H4 (cell line): ENCODE results near the gene PTPRU. TPM values are rescaled to one million over a fixed set of nuclear protein-coding genes. Genes with fewer than 3 reads are reported as not detected.

Experiments used
- DNase-seq: peaks from one replicate; pipeline ENCODE4 v3.0.0-alpha.2; 2015; ENCODE audit warnings: low spot score
- total RNA-seq: library from RNA; depleted of rRNA; stranded (reverse); fragments of >200 nt; shearing (Covaris generic); gene quantifications from 2 replicates; pipeline ENCODE4 v1.2.3, GENCODE V29; 2014

PTPRU gene
- total RNA-seq, 1 experiment from 2014 or later = 16.2 TPM

DNA sequence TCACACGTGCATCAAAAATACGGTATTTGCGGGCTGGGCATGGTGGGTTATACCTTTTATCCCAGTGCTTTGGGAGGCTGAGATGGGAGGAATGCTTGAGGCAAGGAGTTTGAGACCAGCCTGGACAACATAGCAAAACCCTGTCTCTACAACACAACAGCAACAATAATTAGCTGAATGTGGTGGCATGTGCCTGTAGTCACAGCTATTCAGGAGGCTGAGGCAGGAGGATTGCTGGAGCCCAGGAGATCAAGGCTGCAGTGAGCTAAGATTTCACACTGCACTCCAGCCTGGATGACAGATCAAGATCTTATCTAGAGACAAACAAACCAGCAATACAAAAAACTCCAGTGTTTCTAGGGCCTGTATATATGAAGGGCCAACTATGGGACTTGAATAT lies 30.6 kb downstream of the PTPRU start:
- DNase-seq = no peak

DNA sequence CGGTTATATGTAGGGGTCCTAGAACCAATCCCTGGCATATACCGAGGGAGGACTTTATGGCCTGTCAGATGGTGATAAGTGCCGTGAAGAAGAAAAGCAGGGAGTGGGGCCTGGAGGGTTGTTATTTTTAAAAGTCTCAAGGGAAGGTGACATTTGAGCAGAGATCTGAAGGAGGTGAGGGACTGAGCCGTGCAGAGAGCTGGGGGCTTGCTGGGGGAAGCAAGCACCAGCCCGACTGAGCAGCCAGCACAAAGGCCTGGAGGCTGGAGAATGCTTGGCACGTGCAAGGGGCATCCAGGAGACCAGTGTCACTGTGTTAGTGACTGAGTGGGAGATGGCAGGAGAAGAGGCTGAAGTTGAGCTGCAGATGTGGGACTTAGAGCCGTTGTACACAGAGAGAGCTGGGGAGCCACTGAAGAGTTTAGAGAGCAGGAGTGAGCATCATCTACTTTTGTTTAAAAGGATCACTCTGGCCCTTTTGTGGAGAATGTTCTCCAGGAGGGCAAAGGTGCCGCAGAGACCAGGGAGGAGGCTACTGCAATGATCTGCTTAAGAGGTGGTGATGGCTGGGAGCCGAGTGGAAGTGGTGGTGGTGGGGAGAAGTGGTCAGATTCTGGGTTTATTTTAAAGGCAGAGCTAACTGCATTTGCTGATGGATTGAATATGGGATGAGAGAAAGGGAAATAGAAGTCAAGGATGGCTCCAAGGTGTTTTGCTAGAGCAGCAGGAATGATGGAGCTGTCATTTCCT lies 31.2 kb downstream of the PTPRU start:
- no peak for DNase-seq

DNA sequence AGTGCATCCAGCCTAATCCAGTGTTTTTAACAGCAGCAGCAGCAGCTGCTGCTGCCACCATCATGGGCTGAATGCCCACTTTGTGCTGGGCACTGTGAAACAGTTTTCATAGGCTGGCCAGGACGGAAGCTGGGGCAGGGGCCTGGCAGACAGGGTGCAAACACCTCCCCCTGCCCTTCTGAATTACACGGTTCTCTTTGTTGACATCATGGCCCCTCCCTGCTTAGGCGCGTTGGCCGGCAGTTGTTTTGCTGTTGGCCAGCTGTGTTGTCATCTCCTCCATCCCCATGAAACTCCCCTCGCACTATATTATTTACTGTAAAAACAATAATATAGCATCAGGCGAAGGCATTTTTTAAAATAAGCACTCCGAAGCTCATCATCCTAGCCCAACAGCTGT lies 33.1 kb downstream of the PTPRU start:
- no peak for DNase-seq

DNA sequence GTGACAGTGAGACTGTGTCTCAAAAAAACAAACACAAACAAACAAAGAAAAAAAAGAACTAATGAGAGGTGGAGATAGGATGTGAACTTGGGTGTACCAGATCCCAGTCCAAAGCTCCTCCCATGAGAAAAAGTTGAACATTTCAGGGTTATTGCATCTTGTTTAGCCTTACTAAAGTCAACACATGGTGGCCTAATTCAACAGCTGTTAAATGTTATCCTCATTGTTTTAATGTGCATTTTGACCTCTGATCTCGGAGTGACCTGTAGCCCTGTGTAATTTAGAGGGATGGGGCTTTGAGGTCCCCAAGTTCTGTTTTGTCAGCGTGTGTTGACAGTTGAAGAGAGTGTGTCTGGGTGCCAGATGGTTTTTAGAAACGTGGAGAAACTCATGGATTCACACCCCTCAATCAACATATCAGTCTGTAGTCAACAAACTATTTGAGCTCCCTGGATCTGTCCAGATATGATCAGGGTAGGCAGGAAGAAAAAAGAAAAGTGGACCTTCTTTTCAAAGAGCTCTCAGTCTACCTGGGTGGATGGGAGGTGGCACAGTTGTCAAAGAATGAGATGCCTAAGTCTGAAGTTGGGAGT lies 34.7 kb downstream of the PTPRU start:
- DNase-seq = no peak

DNA sequence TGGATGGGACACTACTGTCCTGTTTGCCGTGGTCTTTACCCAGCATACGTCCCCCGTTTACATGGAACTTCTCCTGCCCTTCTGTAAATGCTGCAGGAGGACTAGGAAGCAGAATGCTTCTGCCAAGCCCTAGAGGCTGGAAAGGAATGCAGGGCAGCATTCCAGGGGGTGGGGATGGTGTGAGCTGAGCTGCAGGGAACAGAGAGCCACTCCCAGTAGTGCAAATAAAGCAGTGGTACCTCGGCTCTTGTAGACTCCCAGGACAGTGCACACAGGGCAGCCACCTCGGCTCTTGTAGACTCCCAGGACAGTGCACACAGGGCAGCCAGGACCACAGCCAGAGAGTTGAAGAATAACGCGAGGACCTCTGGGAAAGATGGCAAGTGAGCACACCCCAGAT lies 35.4 kb downstream of the PTPRU start:
- DNase-seq = peak; percentile 63

DNA sequence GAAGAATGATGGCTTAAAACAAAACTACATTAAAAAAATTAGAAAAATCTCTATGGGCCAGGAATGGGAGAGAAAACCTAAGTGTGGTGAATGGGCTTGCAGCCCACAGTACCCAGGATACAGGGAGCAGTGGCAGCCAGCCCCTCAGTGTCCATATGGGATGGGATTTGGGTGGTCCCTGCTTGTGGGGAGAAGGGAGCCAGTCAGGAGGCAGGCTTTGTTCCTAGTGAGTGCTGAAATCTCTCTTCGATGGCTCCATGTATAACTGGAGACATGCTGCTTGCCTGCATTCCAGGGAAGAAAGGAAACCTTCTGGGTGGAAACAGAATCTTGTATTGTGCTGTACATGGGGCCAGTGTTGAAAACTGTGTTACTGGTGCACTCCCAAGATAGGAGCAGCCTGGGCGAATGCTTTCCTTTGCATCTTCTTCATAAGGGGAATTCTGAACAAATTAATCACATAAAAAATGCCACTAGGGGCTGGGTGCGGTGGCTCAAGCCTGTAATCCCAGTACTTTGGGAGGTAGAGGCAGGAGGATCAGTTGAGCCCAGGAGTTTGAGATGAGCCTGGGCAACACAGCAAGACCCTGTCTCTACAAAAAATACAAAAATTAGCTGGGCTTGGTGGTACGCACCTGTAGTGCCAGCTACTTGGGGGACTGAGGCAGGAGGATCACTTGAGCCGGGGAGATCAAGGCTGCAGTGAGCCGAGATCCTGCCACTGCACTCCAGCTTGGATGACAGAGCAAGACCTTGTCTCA lies 36.0 kb downstream of the PTPRU start:
- no peak for DNase-seq

DNA sequence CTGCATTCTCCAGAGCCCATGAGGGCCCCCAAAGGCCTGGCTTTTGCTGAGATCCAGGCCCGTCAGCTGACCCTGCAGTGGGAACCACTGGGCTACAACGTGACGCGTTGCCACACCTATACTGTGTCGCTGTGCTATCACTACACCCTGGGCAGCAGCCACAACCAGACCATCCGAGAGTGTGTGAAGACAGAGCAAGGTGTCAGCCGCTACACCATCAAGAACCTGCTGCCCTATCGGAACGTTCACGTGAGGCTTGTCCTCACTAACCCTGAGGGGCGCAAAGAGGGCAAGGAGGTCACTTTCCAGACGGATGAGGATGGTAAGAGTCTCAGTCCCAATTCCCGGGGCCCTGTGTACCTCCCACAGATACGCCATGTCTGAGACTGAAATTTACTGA lies 39.1 kb downstream of the PTPRU start:
- no peak for DNase-seq

DNA sequence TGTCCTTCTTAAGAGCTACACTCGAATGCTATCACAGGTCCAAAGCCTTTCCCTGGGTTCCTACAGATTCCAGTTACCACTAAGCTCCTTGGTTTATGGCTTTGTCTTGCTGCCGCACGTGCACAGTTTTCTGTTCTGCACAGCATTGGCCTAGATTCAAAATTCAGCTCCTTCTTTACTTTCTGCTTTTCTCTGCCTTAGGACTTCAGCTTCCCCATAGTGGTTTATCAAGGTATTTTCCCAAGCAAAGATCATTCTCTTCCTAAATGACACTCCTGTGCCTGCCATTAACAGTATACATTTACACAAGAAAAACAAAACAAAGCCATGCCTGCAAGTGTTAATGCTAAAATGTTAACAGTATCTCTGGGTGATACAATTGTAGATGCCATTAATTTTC lies 41.8 kb downstream of the PTPRU start:
- DNase-seq = no peak

DNA sequence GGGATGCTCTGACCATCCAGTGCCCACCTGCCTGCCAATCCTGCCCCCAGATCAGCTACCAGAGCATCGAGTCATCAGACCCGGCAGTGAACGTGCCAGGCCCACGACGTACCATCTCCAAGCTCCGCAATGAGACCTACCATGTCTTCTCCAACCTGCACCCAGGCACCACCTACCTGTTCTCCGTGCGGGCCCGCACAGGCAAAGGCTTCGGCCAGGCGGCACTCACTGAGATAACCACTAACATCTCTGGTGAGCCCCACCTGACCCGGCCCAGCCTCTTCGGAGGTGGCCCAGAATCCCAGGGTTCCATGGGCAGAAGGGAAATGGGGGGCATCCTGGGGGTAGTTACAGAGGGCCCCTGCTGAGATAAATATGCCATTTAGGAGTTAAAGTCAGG lies 43.1 kb downstream of the PTPRU start:
- no peak for DNase-seq

DNA sequence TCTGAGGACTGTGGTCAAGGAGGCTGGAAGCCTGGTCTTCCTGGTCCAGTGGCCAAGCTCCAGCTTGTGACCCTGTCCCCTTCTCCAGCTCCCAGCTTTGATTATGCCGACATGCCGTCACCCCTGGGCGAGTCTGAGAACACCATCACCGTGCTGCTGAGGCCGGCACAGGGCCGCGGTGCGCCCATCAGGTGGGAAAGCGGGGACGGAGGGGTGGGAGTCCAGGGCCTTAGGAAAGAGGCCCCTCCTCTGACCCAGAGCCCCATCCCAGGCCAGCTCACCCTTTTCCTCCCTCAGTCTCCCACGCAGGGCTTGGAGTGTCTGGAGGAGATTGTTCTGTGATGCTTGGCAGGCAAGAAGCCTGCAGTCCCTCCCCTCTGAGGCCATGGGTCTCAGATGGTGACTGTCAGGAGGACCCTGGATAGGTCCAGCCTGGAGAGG lies 43.6 kb downstream of the PTPRU start:
- DNase-seq = no peak

DNA sequence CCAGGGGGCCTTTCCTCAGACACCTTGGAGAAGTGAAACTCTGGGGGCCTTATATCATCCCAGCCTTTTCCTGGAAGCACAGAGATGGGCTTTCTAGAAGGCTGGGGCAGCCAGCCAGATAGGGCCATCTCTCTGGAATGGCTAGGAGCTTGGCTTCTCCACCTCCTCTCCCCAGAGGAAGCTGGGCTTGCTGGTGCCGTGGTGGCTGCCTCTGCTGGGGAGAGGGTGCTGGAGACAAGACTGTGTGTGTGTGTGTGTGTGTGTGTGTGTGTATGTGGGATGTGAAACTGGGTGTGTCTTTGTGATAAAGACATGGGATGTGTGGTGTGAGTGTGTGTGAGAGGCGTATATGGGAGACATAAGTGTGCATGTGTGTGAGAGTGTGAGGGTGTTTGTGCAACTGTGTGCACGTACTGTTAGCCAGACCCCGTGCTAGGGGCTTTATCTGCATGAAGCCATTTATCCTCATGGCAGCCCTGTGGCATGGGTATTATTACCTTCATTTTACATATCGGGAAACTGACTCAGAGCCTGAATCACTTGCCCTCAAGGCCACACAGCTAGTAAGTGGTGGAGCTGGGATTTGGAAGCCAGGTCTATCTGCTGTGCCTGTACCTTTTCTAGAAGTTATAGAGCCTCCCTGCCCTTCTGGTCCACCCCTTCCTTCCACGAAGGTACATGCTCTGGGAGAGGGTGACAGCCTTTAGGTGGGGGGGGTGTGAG lies 44.2 kb downstream of the PTPRU start:
- no peak for DNase-seq

DNA sequence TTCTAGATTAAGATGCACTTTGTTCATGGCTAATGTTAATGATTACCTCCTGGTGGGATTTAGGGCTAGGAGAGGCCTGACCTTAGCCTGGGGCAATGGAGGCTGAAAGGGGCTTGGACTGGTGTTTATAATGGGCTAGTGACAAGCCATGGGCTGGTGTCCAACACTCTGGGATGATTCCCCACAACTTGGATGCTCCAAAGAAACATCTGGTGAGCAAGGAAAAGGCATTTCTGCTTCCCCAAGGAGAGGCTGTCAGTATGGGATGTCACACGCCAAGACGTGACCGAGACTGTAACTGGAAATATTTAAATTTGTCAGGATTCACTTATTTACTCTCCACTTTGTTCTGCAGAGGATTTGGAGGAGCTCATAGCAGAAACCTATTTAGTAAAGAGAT lies 45.2 kb downstream of the PTPRU start:
- DNase-seq = no peak

DNA sequence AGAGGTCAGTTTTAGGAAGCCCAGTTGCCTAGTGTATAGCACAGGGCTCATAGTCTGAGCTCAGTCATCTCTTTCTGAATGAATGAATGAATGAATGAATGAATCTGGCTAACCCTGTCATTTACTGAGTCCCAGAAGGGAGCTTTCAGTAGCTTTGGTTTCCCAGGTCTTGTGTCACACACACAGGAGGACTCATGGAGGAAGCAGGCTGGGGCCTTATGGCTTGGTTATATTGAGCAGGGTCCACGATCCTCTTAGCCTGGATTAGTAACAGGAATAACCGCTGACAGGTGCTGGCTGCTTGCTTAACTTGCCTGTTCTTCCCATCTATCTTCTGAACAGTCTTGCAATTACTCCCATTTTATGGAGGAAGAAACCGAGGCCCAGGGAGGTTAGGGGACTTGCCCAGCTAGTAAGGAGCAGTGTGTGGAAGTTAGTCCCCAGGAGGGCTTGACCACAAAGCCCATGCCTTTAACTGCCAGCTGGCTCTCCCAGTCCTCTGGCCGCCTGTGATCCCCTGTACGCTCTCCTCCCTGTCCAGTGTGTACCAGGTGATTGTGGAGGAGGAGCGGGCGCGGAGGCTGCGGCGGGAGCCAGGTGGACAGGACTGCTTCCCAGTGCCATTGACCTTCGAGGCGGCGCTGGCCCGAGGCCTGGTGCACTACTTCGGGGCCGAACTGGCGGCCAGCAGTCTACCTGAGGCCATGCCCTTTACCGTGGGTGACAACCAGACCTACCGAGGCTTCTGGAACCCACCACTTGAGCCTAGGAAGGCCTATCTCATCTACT lies 46.0 kb downstream of the PTPRU start:
- DNase-seq = no peak

DNA sequence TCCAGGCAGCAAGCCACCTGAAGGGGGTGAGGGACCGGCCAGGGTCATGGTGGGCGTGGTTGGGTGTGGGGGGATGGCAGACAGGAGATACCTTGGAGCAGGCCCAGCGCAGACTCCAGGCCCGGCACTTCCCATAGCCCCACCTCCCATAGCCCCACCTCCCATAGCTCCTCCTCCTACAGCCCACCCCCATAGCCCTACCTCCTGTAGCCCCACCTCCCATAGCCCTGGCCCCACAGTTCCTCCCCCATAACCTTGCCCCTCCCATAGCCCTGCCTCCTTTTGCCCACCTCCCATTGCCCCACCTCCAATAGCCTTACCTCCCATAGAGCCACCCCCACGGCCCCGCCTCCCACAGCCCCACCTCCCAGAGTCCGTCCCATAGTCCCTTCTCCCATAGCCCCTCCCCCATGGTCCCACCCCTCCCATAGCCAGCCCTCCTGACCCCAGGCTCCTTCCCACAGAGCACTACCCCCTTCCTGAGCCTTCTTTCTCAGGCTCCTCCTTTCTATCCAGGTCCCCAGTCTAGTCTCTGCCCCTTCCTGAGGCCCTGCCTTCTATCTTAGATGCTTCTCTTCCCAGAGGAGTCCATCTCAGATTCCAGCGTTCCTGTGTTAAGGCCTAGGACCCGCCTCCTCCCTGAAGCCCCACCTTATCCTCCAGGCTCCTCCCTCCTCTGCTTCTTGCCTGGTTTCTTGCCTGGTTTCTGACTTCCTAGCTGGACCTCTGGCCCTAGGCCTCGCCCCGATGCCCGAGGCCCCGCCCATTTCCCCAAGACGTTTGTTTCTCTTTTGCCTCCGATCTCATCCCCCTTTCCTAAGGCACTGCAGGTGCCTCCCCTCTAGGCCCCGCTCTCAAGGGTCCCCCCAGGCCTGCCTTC lies 46.8 kb downstream of the PTPRU start:
- DNase-seq = peak; percentile 40

DNA sequence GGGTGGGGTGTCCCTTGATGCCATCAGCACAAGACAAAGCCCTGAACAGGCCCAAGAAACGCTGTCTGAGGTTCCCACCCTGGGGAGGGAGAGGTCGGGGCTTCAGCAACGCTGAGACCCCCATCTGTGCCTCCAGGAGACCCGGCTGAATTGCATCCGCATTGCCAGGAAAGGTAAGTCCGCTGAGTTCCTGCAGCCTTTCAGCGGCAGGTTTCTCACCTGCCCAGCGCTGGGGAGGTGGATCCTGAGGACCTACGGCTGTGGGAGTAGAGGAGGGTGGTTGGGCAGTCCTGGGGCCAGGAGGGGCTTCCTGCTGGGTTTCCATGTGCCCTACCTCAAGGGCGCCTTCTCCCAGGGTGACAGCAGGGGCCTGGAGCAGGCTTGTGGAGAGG lies 47.5 kb downstream of the PTPRU start:
- DNase-seq = no peak

DNA sequence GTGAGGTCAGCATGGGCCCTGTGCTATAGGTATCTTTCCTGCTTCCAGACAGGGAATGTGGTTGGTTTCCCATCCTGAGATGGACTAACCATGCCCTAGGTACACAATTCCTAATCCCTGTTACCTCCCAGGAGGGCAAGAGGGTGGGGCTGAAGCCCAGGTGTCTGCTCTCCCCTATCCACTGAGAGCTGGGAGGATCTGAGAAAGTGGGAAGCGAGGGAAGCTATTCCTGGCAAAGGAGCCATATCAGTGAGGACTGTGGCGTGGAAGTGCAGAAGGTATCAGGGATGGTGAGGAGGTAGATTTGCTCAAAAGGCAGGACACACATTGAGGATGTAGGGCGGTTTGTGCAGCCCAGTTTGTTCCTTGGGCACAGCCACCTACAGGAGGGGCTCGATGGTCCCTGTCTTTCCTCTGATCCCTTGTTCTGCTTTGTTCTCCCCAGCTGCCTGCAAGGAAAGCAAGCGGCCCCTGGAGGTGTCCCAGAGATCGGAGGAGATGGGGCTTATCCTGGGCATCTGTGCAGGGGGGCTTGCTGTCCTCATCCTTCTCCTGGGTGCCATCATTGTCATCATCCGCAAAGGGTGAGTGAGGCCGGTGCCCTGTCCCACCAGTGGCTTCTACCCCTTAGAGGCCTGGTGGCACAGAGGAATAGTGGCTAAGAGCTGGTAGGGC lies 48.1 kb downstream of the PTPRU start:
- no peak for DNase-seq

DNA sequence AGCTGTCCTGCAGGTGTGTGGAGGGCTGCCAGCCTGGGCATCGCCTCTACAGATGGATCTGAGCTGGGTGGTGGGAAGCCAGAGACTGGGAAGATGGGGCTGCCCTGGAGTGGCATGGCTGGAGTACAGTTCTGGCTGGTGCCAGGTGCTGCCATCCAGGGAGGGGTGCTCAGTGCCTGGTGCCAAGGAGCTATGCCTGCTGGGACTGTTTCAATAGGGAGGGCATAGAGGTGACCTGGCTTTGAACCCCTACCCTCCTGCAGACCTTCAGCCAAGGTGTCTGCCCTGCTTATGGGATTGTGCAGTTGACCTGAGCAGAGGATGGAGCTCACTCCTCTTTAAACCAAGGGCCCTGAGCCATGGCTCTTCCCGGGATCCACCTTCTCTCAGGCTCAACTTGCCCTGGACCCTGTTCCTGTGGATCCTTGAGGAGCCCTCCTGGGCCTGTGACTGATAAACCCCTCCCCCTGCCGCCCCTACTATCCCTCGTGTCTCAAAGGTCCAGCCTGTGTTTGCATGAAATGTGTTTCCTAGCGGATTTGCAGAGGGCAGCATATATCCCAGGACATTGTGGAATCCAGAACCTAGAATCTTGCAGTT lies 48.7 kb downstream of the PTPRU start:
- no peak for DNase-seq

DNA sequence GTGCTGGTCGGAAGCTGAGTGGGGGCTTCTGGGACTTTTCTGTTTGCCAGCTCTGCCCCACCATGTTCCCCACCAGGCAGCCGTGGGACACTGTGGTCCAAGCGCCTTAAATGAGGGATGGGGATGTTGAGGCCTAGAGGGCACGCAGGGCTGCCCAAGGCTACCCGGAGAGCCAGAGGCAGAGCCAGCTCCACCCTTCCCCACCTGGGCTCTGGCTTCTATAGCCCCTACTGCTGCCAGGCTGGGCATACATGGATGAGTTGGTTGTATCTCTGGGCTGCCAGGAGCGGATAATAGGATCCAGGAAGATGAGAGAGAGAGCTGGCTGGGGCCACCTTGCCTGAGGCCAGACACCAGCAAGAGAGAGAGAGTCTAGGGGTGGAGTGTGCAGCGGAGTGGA lies 49.4 kb downstream of the PTPRU start:
- DNase-seq = no peak

DNA sequence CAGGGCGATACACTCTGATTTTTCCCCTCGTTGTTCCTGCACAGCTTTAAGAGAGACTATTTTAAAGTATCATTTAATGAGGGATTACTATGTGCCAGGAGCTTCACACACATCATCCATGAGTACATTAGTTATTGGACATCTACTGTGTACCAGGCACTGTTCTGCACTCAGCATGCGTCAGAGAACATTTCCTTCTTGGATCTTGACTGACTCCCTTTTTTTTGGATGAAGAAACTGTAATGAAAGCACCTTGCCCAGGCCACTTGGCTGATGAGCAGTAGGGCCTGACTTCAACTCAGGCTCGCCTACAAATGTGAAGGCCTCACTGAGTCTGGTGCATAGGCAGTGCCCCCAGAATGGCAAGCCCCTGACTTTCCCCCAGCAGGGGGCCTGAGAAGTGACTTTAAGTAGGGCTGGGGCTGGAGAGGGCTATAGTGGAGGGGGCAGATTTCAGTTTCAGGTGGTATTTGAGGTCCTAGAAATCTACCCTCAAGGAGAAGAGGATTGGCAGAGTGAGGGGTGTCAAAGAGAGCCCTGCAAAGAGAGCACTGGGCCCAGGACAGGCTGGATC lies 50.0 kb downstream of the PTPRU start:
- no peak for DNase-seq
